ENCODE data around the gene FCGR3B.
"Not testable (repeated sequence)": the region's sequence is repeated elsewhere in the genome, so short reads cannot be mapped to it uniquely, and the experiment has no call there.

FCGR3B gene

DNA sequence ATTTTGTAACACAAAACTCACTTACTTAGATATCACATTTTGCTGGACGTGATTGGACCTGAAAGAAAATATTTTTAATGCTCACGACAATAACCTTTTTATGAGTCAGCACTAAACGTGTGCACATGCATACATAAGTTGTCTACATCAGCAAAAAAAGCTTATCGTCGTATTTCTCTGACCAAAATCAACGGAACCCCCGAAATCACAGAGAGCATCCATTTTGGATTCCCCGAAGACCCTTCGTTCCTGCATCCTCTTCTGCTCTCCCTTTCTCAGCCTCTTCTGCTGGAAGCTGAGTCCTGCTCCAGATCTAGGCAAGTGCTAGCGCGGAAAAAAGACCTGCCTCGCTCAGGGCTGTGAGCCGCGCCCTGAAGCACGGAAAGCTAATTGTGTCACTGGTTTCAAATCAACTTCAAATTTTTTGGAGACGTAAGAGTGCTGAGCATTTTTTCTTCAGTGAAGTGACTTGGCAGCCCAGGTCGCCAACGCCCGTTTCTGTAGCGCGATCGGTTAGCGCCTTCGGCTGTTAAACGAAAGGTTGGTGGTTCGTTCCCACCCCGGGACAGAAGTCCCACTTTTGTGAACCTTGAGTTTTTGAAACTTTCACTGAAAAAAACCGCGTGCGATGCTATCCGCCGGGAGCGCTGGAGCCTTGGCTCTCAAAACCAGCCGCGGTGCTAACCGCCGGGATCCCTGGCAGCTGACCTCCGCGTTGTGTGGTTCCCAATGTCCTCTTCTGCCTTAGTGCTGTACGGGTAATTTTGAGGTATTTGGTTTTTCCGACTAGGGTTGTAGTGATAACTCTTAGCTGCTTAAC is 9.6 kb downstream of the FCGR3B start (continued):
- TF ChIP-seq, protein P1, sequence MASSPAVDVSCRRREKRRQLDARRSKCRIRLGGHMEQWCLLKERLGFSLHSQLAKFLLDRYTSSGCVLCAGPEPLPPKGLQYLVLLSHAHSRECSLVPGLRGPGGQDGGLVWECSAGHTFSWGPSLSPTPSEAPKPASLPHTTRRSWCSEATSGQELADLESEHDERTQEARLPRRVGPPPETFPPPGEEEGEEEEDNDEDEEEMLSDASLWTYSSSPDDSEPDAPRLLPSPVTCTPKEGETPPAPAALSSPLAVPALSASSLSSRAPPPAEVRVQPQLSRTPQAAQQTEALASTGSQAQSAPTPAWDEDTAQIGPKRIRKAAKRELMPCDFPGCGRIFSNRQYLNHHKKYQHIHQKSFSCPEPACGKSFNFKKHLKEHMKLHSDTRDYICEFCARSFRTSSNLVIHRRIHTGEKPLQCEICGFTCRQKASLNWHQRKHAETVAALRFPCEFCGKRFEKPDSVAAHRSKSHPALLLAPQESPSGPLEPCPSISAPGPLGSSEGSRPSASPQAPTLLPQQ (tag by site-specific recombination; IDR thresholded peaks at IDR 0.05): 0 out of 2 replicates have a peak, but pooled peaks have one; percentile 45
- TF ChIP-seq ZNF366 (tag by site-specific recombination; conservative IDR thresholded peaks at IDR 0.05) (peak; percentile 49), ZNF2 (tag by site-specific recombination; IDR thresholded peaks at IDR 0.05) (peak; percentile 77), PRDM10 (tag by site-specific recombination; IDR thresholded peaks at IDR 0.05) (peak; percentile 44), GLIS1 (tag by site-specific recombination; IDR thresholded peaks at IDR 0.05) (peak; percentile 11; the same call in 1 of the 2 replicates), ZNF394 (tag by site-specific recombination; IDR thresholded peaks at IDR 0.05; ENCODE audit: borderline replicate concordance) (0 out of 2 replicates have a peak, but pooled peaks have one; percentile 16), ZBTB17 (tag by site-specific recombination; IDR thresholded peaks at IDR 0.05) (peak; percentile 96), KLF17 (tag by site-specific recombination; IDR thresholded peaks at IDR 0.05) (0 out of 2 replicates have a peak, but pooled peaks have one; percentile 62)
- TF ChIP-seq, protein P2, sequence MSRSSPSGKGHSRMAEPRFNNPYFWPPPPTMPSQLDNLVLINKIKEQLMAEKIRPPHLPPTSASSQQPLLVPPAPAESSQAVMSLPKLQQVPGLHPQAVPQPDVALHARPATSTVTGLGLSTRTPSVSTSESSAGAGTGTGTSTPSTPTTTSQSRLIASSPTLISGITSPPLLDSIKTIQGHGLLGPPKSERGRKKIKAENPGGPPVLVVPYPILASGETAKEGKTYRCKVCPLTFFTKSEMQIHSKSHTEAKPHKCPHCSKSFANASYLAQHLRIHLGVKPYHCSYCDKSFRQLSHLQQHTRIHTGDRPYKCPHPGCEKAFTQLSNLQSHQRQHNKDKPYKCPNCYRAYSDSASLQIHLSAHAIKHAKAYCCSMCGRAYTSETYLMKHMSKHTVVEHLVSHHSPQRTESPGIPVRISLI (tag by site-specific recombination; IDR thresholded peaks at IDR 0.05): peak; percentile 88

DNA sequence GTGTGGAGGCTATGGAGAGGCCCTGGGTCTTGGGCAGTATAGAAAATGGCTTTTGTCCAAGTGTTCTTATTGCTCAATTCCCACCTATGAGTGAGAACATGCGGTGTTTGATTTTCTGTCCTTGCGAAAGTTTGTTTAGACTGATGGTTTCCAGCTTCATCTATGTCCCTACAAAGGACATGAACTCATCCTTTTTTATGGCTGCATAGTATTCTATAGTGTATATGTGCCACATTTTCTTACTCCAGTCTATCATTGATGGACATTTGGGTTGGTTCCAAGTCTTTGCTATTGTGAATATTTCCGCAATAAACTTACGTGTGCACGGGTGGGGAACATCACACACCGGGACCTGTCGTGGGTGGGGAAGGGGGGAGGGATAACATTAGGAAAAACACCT is 10.6 kb downstream of the FCGR3B start:
- CTCF ChIA-PET; POLR2A ChIA-PET; H3K27ac ChIP-seq (ENCODE audit: extremely low read depth, low read depth, low read length); H3K36me3 ChIP-seq (ENCODE audit: control insufficient read depth in 2 of 2, insufficient read depth in 1 of 2, low read length in 2 of 2); H3K4me3 ChIP-seq (ENCODE audit: low read depth, low read length); H3K9me3 ChIP-seq (ENCODE audit: control insufficient read depth, insufficient read depth, low read depth, low read length); H3K4me1 ChIP-seq (ENCODE audit: control insufficient read depth, insufficient read depth, low read length): not testable (repeated sequence)
- TF ChIP-seq ZNF146 (tag by site-specific recombination; IDR thresholded peaks at IDR 0.05): peak; percentile 92

GRCh38 chr1:161618517-161618916 is 12.5 kb downstream of the FCGR3B start:
- H3K27ac ChIP-seq (ENCODE audit: extremely low read depth, low read depth, low read length); H3K4me3 ChIP-seq (ENCODE audit: low read depth, low read length); H3K4me1 ChIP-seq (ENCODE audit: control insufficient read depth, insufficient read depth, low read length); H3K36me3 ChIP-seq (ENCODE audit: control insufficient read depth in 2 of 2, insufficient read depth in 1 of 2, low read length in 2 of 2); CTCF ChIA-PET; H3K9me3 ChIP-seq (ENCODE audit: control insufficient read depth, insufficient read depth, low read depth, low read length); POLR2A ChIA-PET: not testable (repeated sequence)

DNA sequence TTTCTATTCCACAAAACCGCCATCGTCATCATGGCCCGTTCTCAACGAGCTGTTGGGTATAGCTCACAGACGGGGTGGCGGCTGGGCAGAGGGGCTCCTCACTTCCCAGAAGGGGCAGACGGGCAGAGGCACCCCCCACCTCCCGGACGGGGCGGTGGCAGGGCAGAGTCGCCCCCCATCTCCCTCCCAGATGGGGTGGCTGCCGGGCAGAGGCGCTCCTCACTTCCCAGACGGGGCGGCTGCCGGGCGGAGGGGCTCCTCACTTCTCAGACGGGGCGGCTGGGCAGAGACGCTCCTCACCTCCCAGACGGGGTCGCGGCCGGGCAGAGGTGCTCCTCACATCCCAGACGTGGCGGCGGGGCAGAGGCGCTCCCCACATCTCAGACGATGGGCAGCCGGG is 14.6 kb downstream of the FCGR3B start:
- H3K4me3 ChIP-seq (ENCODE audit: low read depth, low read length); H3K36me3 ChIP-seq (ENCODE audit: control insufficient read depth in 2 of 2, insufficient read depth in 1 of 2, low read length in 2 of 2); H3K27ac ChIP-seq (ENCODE audit: extremely low read depth, low read depth, low read length); H3K9me3 ChIP-seq (ENCODE audit: control insufficient read depth, insufficient read depth, low read depth, low read length); H3K4me1 ChIP-seq (ENCODE audit: control insufficient read depth, insufficient read depth, low read length); POLR2A ChIA-PET: not testable (repeated sequence)
- CTCF ChIA-PET: interaction anchor here (0.6 kb wide), 1 partner anchor 132 kb away, joined by 4 read pairs; no protein-coding TSS in a partner anchor

- H3K4me1 ChIP-seq (ENCODE audit: control insufficient read depth, insufficient read depth, low read length); H3K4me3 ChIP-seq (ENCODE audit: low read depth, low read length); H3K36me3 ChIP-seq (ENCODE audit: control insufficient read depth in 2 of 2, insufficient read depth in 1 of 2, low read length in 2 of 2); CTCF ChIA-PET; H3K9me3 ChIP-seq (ENCODE audit: control insufficient read depth, insufficient read depth, low read depth, low read length): not testable (repeated sequence)
- 0 out of 2 replicates have a peak overlapping the region, but pooled peaks have one; percentile 65 for H3K27ac ChIP-seq (ENCODE audit: extremely low read depth, low read depth, low read length)
- POLR2A ChIA-PET: interaction anchor here (1.3 kb wide), 1 partner anchor 113 kb away, joined by 4 read pairs; no protein-coding TSS in a partner anchor
Observed at GRCh38 chr1:161613142-161613514, 17.8 kb downstream of the FCGR3B start.
